Spleen (tissue), 7 donors: Measurements from ENCODE around the gene PTBP1.

Experiments used
- POLR2A ChIP-seq, 3 donors: fragments of 450-650 bp; IDR thresholded peaks; one replicate each; pipeline ENCODE4 v1.5.1; 2017; ENCODE audit warnings: antibody characterized with exemption in 3 of 3, mild to moderate bottlenecking in 1 of 3
- POLR2AphosphoS5 ChIP-seq, 3 donors: sonication (generic); formaldehyde crosslinking; IDR thresholded peaks; one replicate each; pipeline ENCODE4 v1.5.1; 2017; ENCODE audit warnings: antibody characterized with exemption in 3 of 3
- TF ChIP-seq, protein P1 (sequence below), 11 experiments: fragments of 200-600 bp in 7 of 11; fragments of 450-650 bp in 4 of 11; sonication (generic) in 4 of 11; IDR thresholded peaks in 8 of 11; conservative IDR thresholded peaks in 3 of 11; 1 replicate in 7 of 11; 2 replicates in 4 of 11; pipeline versions ENCODE4 v1.4.0 to v1.8.0; 2016 to 2021; ENCODE audit warnings: antibody characterized with exemption in 11 of 11, inconsistent platforms in 4 of 11, mild to moderate bottlenecking in 1 of 11
- donor health status: DM: no; HTN: no; CAD: no; lungs with moderate emphysema.
- donor health status: DM: no; HTN: no; CAD: no.
- donor health status: DM: no; HTN: no; CAD: no.

DNA sequence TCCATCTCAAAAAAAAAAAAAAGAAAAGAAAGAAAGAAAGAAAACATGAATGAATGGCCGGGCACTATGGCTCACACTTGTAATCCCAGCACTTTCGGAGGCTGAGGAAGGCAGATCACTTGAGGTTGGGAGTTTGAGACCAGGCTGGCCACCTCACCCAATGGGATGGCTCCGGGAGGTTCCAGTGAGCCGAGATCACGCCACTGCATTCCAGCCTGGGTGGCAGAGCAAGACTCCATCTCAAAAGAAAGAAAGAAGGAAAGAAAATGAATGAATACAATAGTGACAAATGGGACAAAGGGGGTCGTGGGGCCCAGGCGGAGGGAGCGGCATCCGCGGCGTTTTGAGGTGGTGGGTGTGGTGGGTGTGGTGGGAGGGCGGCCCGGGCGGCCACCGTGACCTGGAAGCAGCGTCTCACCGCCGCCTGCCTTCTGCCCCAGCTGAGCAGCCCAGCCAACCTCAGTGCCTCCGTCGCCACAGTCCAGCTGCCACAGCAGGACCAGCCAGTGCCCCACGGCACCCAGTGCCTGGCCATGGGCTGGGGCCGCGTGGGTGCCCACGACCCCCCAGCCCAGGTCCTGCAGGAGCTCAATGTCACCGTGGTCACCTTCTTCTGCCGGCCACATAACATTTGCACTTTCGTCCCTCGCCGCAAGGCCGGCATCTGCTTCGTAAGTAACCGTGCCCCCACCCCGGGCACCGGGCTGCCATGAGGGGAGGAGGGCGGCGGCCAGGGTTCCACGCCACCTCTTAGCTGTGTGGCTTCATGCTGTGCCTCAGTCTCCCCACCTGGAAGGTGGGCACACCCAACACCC, 48.7 kb downstream of the PTBP1 start:
- no peak for TF ChIP-seq POLR2AphosphoS5 (IDR thresholded peaks at IDR 0.05)
- TF ChIP-seq, protein P1, sequence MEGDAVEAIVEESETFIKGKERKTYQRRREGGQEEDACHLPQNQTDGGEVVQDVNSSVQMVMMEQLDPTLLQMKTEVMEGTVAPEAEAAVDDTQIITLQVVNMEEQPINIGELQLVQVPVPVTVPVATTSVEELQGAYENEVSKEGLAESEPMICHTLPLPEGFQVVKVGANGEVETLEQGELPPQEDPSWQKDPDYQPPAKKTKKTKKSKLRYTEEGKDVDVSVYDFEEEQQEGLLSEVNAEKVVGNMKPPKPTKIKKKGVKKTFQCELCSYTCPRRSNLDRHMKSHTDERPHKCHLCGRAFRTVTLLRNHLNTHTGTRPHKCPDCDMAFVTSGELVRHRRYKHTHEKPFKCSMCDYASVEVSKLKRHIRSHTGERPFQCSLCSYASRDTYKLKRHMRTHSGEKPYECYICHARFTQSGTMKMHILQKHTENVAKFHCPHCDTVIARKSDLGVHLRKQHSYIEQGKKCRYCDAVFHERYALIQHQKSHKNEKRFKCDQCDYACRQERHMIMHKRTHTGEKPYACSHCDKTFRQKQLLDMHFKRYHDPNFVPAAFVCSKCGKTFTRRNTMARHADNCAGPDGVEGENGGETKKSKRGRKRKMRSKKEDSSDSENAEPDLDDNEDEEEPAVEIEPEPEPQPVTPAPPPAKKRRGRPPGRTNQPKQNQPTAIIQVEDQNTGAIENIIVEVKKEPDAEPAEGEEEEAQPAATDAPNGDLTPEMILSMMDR (IDR thresholded peaks at IDR 0.05 in 8 of 11, conservative IDR thresholded peaks at IDR 0.05 in 3 of 11), result no peak
- TF ChIP-seq POLR2A (IDR thresholded peaks at IDR 0.05), result no peak
